ENCODE measurements around the gene SHC4.
"Not testable (repeated sequence)": the region's sequence is repeated elsewhere in the genome, so short reads cannot be mapped to it uniquely, and the experiment has no call there.

Gene SHC4

GRCh38 chr15:48796521-48796920 lies 167.2 kb downstream of the SHC4 start:
- no peak for DNase-seq (ENCODE audit: low spot score)

GRCh38 chr15:48795901-48796300 lies 167.8 kb downstream of the SHC4 start:
- DNase-seq (ENCODE audit: low spot score): no peak

- no peak for DNase-seq (ENCODE audit: low spot score)
Measured at GRCh38 chr15:48794697-48795134, 169.0 kb downstream of the SHC4 start.

GRCh38 chr15:48792408-48792807 lies 171.3 kb downstream of the SHC4 start:
- DNase-seq (ENCODE audit: low spot score): no peak

GRCh38 chr15:48790466-48791115 lies 173.1 kb downstream of the SHC4 start:
- DNase-seq (ENCODE audit: low spot score): not testable (repeated sequence)

- no peak for DNase-seq (ENCODE audit: low spot score)
Measured at GRCh38 chr15:48785712-48786111, 178.0 kb downstream of the SHC4 start.

GRCh38 chr15:48785195-48785594 lies 178.5 kb downstream of the SHC4 start:
- no peak for DNase-seq (ENCODE audit: low spot score)

GRCh38 chr15:48784756-48785155 lies 179.0 kb downstream of the SHC4 start:
- no peak for DNase-seq (ENCODE audit: low spot score)

GRCh38 chr15:48782911-48783310 lies 180.8 kb downstream of the SHC4 start:
- no peak for DNase-seq (ENCODE audit: low spot score)

- DNase-seq (ENCODE audit: low spot score): no peak
Measured at GRCh38 chr15:48781481-48782081, 182.1 kb downstream of the SHC4 start.

- DNase-seq (ENCODE audit: low spot score): no peak
Measured at GRCh38 chr15:48781017-48781416, 182.7 kb downstream of the SHC4 start.

GRCh38 chr15:48778331-48778730 lies 185.4 kb downstream of the SHC4 start:
- DNase-seq (ENCODE audit: low spot score): no peak

GRCh38 chr15:48777645-48778330 lies 185.9 kb downstream of the SHC4 start:
- no peak for DNase-seq (ENCODE audit: low spot score)

GRCh38 chr15:48775546-48775945 lies 188.2 kb downstream of the SHC4 start:
- DNase-seq (ENCODE audit: low spot score): no peak

- no peak for DNase-seq (ENCODE audit: low spot score)
Measured at GRCh38 chr15:48774484-48774883, 189.2 kb downstream of the SHC4 start.

All from SW480 (cell line).